Measurements from ENCODE around the gene DNAH6.

DNAH6 gene

GRCh38 chr2:84735389-84735788, 219.1 kb downstream of the DNAH6 start:
- no peak for TF ChIP-seq CTCF (IDR thresholded peaks at IDR 0.05)
- H3K4me3 ChIP-seq: no peak overlapping the region
- no peak for DNase-seq (ENCODE audit: low spot score)
- no peak overlapping the region for H3K27ac ChIP-seq

GRCh38 chr2:84741182-84741822, 225.0 kb downstream of the DNAH6 start:
- Histone ChIP-seq H3K27ac (no peak overlapping the region), H3K4me3 (no peak overlapping the region)
- TF ChIP-seq CTCF (IDR thresholded peaks at IDR 0.05): no peak
- no peak for DNase-seq (ENCODE audit: low spot score)

- DNase-seq (ENCODE audit: low spot score): no peak
- no peak for TF ChIP-seq CTCF (IDR thresholded peaks at IDR 0.05)
Observed at GRCh38 chr2:84748341-84748740, 232.0 kb downstream of the DNAH6 start.

DNA sequence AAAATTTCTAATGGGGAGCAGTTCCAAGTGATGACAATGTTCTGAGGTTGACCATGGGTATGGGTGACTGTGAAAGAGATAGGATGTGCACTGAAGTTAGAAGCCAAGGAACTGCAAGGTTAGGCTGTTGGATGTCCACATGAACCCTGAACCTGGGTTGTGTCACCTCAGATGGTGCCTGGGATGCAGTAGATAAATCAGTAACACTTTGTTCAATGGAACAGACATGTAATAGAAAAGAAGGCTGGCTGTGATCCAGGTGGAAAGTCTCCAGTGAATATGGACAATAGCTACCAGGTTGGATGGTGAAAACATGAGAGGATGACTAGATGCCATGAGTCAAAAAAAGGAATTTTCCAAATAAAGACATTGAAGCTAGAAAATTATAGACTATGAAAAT, 233.1 kb downstream of the DNAH6 start:
- no peak for DNase-seq (ENCODE audit: low spot score)
- Histone ChIP-seq H3K4me3 (no peak overlapping the region), H3K27ac (no peak overlapping the region)
- no peak for TF ChIP-seq CTCF (IDR thresholded peaks at IDR 0.05)

More at GRCh38 chr2:84748341-84748740, 232.0 kb downstream of the DNAH6 start:
- Histone ChIP-seq H3K4me3 (no peak overlapping the region), H3K27ac (no peak overlapping the region)

GRCh38 chr2:84755096-84755495, 238.8 kb downstream of the DNAH6 start:
- TF ChIP-seq CTCF (IDR thresholded peaks at IDR 0.05): no peak
- Histone ChIP-seq H3K27ac (no peak overlapping the region), H3K4me3 (no peak overlapping the region)
- no peak for DNase-seq (ENCODE audit: low spot score)

DNA sequence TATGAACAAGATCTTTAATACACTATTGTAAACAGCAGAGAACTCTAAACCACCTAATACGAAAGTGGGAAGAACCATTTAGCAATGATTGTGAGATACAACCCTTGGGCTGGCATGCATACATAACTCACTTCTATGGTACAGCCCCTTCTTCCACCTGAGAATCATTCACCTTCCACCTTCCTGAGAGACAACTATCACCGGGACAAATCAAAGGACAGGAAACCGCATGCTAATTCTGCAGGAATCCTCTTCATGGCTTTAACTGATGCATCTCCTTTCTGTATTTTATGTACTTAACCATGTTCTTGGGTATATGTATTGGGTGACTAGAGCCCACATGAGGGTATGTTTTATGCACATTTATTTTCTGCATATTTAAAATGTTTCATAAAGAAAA, 241.3 kb downstream of the DNAH6 start:
- no peak overlapping the region for H3K27ac ChIP-seq
- no peak for DNase-seq (ENCODE audit: low spot score)
- TF ChIP-seq CTCF (IDR thresholded peaks at IDR 0.05): no peak
- H3K4me3 ChIP-seq: no peak overlapping the region

GRCh38 chr2:84766791-84767190, 250.5 kb downstream of the DNAH6 start:
- no peak overlapping the region for H3K4me3 ChIP-seq
- no peak for TF ChIP-seq CTCF (IDR thresholded peaks at IDR 0.05)
- H3K27ac ChIP-seq: no peak overlapping the region
- no peak for DNase-seq (ENCODE audit: low spot score)

All from coronary artery (tissue), 2 donors.